Measurements from ENCODE around the gene PTGS1.

DNA sequence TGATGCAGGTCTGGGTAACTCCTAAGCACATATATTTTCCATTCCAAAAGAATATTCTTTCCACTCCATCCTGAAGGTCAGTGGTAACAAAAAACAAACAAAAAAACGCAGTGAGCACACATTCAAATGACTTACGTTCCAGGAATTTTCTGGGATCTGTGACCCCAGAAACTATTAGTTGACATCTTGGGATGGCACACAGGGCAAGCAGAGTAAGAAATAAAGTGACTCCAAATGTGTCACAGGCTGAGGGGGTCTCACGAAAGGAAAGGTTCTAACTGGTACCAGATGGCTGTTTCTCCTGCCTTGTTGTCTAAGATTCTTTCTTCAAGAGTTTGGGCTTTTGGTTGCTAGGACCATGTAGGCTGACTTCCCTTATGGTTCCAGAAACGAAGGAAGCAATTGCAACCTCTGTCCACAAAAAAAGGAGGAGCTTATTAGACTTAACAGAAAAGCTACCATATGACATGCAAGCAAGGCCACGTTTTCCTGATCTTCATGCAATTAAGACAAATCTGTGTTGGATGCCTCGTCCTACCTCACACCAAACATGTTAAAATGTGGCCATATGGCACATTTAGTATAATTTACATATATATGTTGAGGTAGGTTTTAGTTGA is 32.7 kb downstream of the PTGS1 start:
- TF ChIP-seq, protein P1, sequence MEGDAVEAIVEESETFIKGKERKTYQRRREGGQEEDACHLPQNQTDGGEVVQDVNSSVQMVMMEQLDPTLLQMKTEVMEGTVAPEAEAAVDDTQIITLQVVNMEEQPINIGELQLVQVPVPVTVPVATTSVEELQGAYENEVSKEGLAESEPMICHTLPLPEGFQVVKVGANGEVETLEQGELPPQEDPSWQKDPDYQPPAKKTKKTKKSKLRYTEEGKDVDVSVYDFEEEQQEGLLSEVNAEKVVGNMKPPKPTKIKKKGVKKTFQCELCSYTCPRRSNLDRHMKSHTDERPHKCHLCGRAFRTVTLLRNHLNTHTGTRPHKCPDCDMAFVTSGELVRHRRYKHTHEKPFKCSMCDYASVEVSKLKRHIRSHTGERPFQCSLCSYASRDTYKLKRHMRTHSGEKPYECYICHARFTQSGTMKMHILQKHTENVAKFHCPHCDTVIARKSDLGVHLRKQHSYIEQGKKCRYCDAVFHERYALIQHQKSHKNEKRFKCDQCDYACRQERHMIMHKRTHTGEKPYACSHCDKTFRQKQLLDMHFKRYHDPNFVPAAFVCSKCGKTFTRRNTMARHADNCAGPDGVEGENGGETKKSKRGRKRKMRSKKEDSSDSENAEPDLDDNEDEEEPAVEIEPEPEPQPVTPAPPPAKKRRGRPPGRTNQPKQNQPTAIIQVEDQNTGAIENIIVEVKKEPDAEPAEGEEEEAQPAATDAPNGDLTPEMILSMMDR (IDR thresholded peaks at IDR 0.05), result no peak
- TF ChIP-seq POLR2AphosphoS5 (IDR thresholded peaks at IDR 0.05) (no peak), EP300 (IDR thresholded peaks at IDR 0.05) (no peak), POLR2A (IDR thresholded peaks at IDR 0.05) (no peak)

Data from gastroesophageal sphincter (tissue), 3 donors.